ENCODE measurements around the gene AADACL4.
"Not testable (repeated sequence)": the region's sequence is repeated elsewhere in the genome, so short reads cannot be mapped to it uniquely, and the experiment has no call there.

AADACL4 gene

GRCh38 chr1:12661606-12662219 is 17.8 kb downstream of the AADACL4 start:
- no peak for DNase-seq

- no peak for DNase-seq
These were observed 18.7 kb downstream of the AADACL4 start for GRCh38 chr1:12662556-12662955.

GRCh38 chr1:12665511-12665910 is 21.6 kb downstream of the AADACL4 start:
- no peak for DNase-seq

DNA sequence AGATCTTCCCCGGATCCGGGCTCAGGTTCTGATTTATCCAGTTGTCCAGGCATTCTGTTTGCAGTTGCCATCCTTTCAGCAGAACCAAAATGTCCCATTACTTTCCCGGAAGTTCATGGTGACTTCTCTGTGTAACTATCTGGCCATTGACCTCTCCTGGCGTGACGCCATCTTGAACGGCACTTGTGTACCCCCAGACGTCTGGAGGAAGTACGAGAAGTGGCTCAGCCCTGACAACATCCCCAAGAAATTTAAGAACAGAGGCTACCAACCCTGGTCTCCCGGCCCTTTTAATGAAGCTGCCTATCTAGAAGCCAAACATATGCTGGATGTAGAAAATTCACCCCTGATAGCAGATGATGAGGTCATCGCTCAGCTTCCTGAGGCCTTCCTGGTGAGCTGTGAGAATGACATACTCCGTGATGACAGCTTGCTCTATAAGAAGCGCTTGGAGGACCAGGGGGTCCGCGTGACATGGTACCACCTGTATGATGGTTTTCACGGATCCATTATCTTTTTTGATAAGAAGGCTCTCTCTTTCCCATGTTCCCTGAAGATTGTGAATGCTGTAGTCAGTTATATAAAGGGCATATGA is 22.4 kb downstream of the AADACL4 start:
- DNase-seq, result no peak

- no peak for DNase-seq
These were observed 25.7 kb downstream of the AADACL4 start for GRCh38 chr1:12669529-12670068.

GRCh38 chr1:12674358-12674757 is 30.5 kb downstream of the AADACL4 start:
- DNase-seq, result no peak

- not testable (repeated sequence) for DNase-seq
These were observed 32.2 kb downstream of the AADACL4 start for GRCh38 chr1:12676122-12676521.

DNA sequence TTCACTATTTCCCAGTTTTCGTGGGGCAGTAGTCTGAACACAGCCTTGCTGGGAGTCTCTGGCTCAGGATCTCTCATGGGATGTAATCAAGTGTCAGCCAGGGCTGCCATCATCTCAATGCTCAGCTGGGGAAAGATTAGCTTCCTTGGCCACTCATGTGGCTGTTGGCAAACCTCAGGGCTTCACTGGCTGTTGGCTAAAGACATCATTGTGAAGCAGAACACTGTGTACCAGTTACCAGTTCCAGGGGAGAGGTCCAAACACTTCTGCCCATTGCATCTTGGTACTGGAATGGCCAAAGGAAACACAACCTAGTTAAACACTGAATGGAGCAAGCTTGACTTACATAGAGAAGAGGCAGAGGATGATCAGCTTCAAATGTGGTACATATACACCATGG is 33.7 kb downstream of the AADACL4 start:
- DNase-seq, result no peak

DNA sequence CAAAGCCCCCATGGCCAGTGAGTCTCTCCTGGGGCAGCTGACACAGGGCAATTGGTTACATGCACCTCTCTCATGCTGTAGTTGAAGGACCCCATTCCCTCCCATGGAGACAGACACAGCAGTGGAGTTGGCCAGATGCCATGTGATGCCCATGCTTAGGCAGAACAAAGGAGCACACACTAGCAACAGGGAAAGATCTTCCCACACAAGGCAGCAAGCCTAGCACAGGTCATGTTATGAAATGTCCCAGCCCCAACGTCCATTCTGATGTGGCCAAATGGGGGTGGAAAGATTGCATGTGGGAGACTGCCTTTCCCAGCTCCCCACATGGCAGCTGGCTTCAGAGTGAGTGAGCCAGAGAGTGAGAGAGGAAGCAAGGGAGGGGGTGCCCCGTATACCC is 34.5 kb downstream of the AADACL4 start:
- DNase-seq, result no peak

- DNase-seq, result no peak
These were observed 34.9 kb downstream of the AADACL4 start for GRCh38 chr1:12678820-12679219.

- DNase-seq, result no peak
These were observed 46.3 kb downstream of the AADACL4 start for GRCh38 chr1:12690156-12690555.

DNA sequence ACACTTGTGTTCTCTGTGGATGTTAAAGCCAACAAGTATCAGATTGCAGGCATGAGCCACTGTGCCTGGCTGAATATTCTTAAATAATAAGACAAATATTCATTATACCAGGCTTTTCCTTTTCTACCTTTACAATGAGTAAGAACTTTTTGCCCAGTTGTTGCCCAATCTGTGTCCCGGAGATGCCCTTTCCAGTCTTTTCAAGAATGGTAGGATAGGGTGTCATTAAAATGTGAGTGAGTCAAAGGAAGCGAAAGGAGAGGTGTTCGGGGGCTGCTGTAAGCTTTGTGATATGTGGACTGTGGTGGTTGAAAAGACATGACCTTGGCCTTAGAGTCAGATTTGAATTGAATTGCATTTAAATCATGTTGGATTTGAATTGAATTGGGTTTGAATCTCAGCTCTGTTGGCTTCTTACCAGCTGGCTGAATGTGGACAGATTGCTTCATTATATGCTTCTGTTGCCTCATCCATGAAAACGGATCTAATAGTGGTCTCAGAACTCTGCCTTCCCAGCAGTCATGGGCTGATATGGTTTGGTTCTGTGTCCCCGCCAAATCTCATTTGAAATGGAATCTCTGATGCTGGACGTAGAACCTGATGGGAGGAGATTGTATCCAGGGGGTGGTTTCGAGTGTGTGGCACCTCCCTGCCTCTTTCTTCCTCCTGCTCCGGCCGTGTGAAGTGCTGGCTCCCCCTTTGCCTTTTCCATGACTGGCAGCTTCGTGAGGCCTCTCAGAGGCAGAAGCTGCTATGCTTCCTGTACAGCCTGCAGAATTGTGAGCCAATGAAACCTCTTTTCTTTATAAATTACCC is 49.3 kb downstream of the AADACL4 start:
- no peak for DNase-seq

DNA sequence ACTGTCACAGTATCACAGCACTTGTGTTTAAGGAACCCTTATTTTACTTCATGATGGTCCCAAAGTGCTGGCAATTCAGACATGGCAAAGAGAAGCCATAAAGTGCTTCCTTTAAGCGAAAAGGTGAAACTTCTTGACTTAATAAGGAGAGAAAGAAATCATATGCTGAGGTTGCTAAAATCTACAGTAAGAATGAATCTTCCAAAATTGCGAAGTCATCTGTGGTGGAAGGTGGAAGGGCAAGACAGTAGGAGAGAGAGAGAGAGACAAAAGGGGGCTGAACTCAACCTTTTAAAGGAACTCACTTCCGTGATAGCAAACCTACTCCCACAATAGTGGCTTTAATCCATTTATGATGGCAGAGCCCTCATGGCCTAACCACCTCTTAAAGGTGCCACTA is 52.8 kb downstream of the AADACL4 start:
- no peak for DNase-seq

- no peak for DNase-seq
These were observed 53.5 kb downstream of the AADACL4 start for GRCh38 chr1:12697397-12697796.

GRCh38 chr1:12703821-12704451 is 60.1 kb downstream of the AADACL4 start:
- DNase-seq, result no peak

- no peak for DNase-seq
These were observed 62.2 kb downstream of the AADACL4 start for GRCh38 chr1:12706061-12706460.

DNA sequence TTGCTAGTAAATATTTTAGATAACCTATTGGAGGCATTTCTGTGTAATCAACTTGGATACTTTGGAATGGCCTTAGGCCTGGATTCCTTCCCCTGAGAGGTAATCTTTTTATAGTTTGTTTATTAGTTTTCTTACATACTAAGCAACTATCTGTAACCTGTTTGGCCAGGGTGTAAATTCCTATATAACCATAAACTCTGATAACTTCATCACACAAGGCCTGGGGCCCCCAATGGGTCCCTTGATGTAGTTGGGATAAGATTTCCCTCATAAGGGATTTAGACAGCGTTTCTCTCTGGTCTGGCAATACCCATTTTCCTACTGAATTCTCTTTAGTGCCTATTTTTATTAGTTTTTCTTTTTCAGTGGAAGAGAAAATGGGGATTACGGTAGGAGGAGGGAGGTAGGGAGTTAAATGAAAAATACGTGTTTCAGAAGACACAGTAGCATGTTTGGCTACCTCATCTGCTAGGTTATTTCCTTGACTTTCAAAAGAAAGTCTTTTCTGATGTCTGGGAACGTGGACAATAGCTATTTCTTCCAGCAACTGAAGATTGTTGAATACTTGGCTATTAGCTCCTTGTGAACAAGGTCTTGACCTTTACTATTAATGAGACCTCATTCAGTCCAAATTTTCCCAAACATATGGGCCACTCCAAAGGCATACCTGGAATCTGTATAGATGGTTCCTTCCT is 64.7 kb downstream of the AADACL4 start:
- no peak for DNase-seq

DNA sequence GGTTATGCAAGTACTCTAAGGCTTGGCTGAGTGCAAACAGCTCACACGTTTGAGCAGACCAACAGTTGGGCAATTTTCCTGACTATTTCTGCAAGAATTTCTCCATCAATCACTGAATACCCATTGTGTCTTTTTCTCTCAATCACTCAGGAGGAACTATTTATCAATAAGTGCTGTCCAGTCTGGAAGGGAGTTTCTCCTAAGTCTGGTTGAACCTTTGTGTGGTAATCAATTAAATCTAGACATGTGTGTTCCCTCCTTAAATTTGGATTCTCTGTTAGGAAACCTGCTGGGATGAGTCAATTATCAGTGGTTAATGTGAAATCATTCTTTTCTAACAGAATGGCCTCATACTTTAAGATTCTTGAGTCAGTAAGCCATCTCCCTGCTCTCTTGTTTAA is 65.2 kb downstream of the AADACL4 start:
- DNase-seq, result no peak

GRCh38 chr1:12709696-12710095 is 65.8 kb downstream of the AADACL4 start:
- no peak for DNase-seq

DNA sequence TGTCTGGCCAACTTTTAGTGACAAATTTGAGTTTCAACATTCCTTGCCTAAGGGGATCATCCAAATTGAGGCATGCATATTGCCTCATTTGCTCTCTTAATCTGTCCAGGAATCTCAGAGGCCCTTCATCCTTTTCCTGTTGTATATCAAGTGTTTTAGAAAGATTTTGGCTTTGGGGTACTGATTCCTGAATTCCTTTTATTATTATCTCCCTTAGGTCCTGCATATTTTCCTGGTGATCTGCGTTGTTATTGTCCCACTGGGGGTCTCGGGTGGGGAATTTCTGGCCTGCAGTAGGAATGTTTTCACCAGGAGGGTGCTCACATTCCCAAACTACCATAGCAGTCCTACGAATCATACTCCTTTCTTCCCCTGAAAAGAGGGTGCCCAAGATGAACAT is 67.7 kb downstream of the AADACL4 start:
- DNase-seq, result no peak

- DNase-seq, result no peak
These were observed 68.2 kb downstream of the AADACL4 start for GRCh38 chr1:12712076-12712475.

DNA sequence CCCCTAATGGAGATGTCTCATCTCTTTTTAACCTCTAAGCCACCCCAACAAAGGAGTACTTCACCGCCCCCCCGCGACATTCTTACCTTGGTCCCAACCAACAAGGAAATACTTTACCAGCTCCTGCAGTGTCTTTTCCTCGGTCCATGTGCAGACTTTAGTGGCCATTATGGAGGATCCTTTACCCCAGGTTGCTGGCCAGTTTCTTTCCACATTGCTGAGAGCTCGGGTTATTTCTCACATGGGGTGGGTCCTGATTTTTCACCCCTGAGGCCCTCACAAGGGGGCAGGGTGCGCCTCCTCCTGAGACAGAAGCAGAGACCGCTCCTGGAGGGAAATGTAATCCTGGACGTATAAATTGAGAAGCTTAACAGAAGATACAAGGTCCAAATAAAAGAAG is 69.0 kb downstream of the AADACL4 start:
- no peak for DNase-seq

GRCh38 chr1:12713651-12714050 is 69.8 kb downstream of the AADACL4 start:
- DNase-seq, result not testable (repeated sequence)
